Measurements from ENCODE around the gene NFATC1. TPM values are rescaled to one million over a fixed set of nuclear protein-coding genes. Genes with fewer than 3 reads are reported as not detected.

The NFATC1 gene
- total RNA-seq, 4 donors from 2014 or later = 5.3 to 19.1 (median 11.8) TPM

GRCh38 chr18:79556829-79557585 is 161.3 kb downstream of the NFATC1 start:
- in situ Hi-C loops (cut with MboI; ENCODE audit: low pct_ligation_motif_present in 1 of 4, low pct_unique_long_range_greater_than_20kb in 1 of 4, low sequenced_read_pairs in 3 of 4) = no loop called here
- Histone ChIP-seq H3K4me1 (no peaks in the 10 kb centered on the region), H3K9me3 (no peaks in the 10 kb centered on the region), H3K36me3 (no peaks in the 10 kb centered on the region), H3K27ac (no peak overlapping the region), H3K27me3 (no peaks in the 10 kb centered on the region), H3K4me3 (no peak overlapping the region)
- DNase-seq = no peak
- intact Hi-C loops (cut with DNase I; ENCODE audit: low total_unique reads) = no loop called here
- 73% methylated on average over 15 of the region's 21 CpGs; no CpG with 5 or more reads in 1 of the 2 donors for WGBS, 2 donors (ENCODE audit: low coverage in 1 of 2)
- TF ChIP-seq CTCF (IDR thresholded peaks at IDR 0.05) = no peak
- no peak for TF ChIP-seq EP300 (IDR thresholded peaks at IDR 0.05; ENCODE audit: low read depth)

- intact Hi-C loops (cut with DNase I; ENCODE audit: low total_unique reads) = no loop called here
- no peak for DNase-seq
These were observed 162.6 kb downstream of the NFATC1 start for GRCh38 chr18:79558196-79558932.

GRCh38 chr18:79558933-79559416 is 163.2 kb downstream of the NFATC1 start:
- in situ Hi-C loops (cut with MboI; ENCODE audit: low pct_ligation_motif_present in 1 of 4, low pct_unique_long_range_greater_than_20kb in 1 of 4, low sequenced_read_pairs in 3 of 4) = no loop called here
- no peaks in the 10 kb centered on the region for H3K36me3 ChIP-seq
- no peak for DNase-seq

More at GRCh38 chr18:79558196-79558932, 162.6 kb downstream of the NFATC1 start:
- no peaks in the 10 kb centered on the region for H3K36me3 ChIP-seq
- H3K27me3 ChIP-seq = no peaks in the 10 kb centered on the region
- no peaks in the 10 kb centered on the region for H3K4me1 ChIP-seq
- 87 to 95% methylated on average over 15 to 25 of the region's 25 CpGs for WGBS, 2 donors (ENCODE audit: low coverage in 1 of 2)
- TF ChIP-seq POLR2A (IDR thresholded peaks at IDR 0.05) = no peak
- no peak for TF ChIP-seq POLR2AphosphoS5 (IDR thresholded peaks at IDR 0.05)
- TF ChIP-seq EP300 (IDR thresholded peaks at IDR 0.05; ENCODE audit: low read depth) = no peak
- no peak for TF ChIP-seq CTCF (IDR thresholded peaks at IDR 0.05)
- H3K9me3 ChIP-seq = no peaks in the 10 kb centered on the region
- no peak overlapping the region for H3K4me3 ChIP-seq
- in situ Hi-C loops (cut with MboI; ENCODE audit: low pct_ligation_motif_present in 1 of 4, low pct_unique_long_range_greater_than_20kb in 1 of 4, low sequenced_read_pairs in 3 of 4) = no loop called here
- no peak overlapping the region for H3K27ac ChIP-seq

More at GRCh38 chr18:79558933-79559416, 163.2 kb downstream of the NFATC1 start:
- Histone ChIP-seq H3K27ac (no peak overlapping the region), H3K27me3 (no peaks in the 10 kb centered on the region), H3K9me3 (no peaks in the 10 kb centered on the region), H3K4me3 (no peak overlapping the region), H3K4me1 (no peaks in the 10 kb centered on the region)
- WGBS, 2 donors (ENCODE audit: low coverage in 1 of 2) = 89 to 98% methylated on average over 8 to 17 of the region's 18 CpGs
- no peak for TF ChIP-seq CTCF (IDR thresholded peaks at IDR 0.05)
- no peak for TF ChIP-seq POLR2A (IDR thresholded peaks at IDR 0.05)
- TF ChIP-seq EP300 (IDR thresholded peaks at IDR 0.05; ENCODE audit: low read depth) = no peak
- TF ChIP-seq POLR2AphosphoS5 (IDR thresholded peaks at IDR 0.05) = no peak
- intact Hi-C loops (cut with DNase I; ENCODE audit: low total_unique reads) = no loop called here

Measured in transverse colon (tissue), 4 donors.